ENCODE data around the gene RGS3. TPM values are rescaled to one million over a fixed set of nuclear protein-coding genes. Genes with fewer than 3 reads are reported as not detected.

Gene RGS3
- total RNA-seq, 1 experiment from 2014 or later: 26.9 TPM

DNA sequence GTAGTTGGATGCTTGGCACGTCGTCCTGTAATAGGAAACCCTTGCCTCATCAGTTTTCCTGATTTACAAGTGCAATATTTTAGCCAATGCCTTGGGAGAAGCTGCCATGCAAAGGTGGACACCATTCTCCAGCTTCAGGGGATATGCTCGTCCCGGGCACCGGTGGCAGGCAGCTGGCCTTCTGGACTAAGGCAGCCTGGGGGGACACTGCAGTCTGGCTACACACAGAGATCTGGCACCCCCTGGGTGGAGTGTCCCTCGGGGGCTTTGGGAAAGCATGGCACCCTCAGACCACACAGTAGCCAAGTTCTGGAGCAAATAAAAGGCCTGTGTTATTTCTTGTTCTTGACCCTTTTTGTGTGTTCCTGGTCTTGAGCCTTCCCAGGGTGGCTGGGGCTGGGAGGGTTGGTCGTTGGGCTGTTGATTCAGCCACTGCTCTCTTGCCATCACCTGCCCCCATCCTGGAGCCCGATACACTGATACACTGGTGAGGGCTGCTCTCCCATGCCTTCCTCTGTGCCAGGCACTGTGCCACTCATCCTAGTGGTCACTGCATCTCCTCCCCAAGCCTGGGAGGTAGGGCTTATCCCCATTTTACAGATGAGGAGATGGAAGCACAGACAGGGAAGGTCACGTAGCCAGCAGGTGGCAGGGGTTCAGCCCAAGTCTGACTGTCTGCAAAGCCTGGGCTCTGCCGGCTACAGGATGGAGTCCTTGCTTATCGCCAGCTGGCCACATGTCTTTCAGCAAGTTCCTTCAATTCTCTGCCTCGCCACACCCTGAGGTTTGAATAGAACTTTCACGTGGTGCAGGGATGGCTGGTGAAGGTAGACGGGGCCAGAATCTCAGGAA, 134.1 kb downstream of the RGS3 start:
- DNase-seq (ENCODE audit: extremely low read depth, low read depth): no peak

DNA sequence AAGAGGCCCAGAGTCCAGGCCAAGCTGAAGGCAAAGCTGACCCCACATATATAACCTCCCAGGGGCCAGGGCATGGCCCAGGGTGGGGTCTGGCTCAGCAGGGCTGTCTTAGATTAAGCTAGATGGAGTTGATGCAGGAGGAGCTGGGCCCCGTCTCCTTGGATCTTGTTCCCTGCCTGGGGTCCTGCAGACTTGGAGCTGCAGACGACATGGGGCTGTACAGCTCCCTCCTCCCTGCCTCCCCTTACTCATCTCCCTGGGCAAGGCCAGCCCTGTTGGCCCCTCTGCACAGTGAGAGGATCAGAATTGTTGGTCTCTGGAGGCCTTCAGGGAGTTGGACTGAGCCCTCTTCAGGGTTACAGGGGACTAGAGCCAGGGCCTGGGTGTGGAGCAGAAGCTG, 134.9 kb downstream of the RGS3 start:
- no peak for DNase-seq (ENCODE audit: extremely low read depth, low read depth)

DNA sequence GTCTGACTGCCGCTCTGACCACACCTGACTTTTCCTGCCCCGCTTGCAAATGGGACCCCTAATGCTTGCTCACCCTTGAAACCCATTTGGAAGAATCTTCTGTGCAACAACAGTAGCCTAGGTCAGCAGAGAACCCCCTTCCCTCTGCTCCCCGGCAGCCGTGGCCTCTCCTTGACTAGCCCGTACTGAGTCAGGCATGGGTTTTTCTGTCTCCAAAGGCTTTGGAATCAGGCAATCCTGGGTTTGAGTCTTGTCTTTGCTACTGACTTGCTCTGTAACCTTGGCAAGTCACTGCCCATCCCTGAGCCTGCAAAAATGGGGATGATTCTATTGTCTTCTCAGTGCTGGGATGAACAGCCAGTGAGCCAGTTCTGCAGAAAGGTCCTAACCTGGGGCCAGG, 135.4 kb downstream of the RGS3 start:
- no peak for DNase-seq (ENCODE audit: extremely low read depth, low read depth)

DNA sequence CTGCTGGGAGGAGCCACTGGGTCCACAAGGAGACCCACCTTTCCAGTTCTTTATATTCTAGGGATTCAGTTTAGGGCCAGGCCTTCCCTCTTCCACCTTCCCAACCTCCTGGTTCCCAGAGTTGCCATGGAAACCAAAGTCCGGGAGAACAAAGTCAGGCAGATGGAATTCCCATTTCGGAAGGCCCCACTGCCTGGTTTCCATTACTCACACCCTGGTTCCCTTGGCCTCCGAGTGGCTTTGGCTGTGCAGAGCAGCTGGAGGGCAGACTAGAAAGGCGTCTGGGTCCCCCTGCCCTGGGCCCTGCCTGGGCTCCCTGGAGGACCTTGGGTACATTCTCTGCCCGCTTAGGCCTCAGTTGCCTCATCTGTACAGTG, 136.1 kb downstream of the RGS3 start:
- DNase-seq (ENCODE audit: extremely low read depth, low read depth): no peak

DNA sequence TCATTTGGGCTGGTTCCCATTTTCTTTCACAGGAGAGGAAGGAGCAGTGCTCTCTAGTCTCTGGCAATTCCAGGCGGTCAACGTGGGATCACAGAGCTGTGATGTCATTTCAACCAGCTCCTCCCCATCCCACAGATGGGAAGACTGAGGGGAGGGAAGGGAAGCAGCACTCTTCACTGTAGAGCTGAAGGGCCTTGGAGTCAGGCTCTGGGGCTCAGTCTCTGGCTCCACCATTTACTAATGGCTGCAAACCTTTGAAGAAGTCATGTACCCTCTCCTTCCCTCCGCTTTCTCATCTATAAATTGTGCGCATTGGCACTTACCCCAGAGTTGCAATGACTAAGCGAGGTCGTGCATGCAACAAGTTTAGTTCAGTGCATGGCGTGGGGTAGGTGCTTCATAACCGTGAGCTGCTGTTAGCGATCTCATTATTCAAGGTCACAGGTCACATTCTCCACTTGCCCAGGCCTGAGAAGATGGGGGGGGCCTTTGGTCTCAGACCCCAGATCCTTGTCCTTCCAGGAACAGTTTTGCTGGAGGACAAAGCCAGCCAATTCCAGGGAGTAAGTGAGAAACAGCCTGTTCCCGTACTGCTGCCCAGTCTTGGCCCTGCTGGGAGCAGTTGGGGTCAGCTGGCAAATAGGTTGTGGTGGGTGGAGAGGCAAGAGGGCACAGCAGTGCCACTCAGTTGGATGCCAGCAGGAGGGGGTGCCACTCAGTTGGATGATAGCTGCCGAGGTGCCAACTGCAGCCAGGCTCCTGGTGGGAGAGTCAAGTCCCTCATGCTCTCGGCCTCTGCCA, 136.7 kb downstream of the RGS3 start:
- no peak for DNase-seq (ENCODE audit: extremely low read depth, low read depth)

DNA sequence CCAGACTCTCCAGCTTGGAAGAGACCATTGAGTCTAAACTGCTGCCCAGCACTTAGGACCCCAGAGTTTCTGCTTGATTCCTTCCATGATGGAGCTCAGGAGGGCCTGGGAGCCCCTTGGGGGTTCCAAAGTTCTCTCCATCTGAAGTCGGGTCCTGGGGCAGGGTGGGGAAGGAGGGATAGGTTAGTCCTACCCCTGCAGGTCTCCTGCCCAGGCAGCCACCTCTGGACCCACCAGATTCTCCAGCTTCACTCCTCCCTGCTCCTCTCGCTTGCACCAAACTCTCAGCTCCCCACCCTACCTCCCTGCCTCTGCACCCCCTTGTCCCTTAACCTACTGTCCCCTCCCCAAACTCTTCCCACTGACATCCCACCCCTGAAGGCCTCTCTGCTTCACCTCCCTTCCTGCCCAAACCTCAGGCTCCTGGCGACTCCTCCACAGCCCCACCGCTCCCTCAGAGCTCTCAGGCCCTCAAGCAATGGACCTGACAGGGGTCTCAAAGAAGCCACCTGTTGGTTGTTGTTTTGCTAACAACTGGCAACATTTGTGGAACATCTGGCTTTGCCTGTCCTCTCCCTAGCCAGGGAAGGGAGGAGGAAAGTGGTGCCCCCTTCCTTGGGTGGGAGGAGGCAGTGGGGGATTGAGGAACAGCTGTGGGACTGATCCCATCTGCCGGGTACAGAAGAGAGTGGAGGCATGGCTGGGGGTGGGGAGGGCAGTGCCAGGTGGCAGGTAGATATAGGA, 137.5 kb downstream of the RGS3 start:
- no peak for DNase-seq (ENCODE audit: extremely low read depth, low read depth)

DNA sequence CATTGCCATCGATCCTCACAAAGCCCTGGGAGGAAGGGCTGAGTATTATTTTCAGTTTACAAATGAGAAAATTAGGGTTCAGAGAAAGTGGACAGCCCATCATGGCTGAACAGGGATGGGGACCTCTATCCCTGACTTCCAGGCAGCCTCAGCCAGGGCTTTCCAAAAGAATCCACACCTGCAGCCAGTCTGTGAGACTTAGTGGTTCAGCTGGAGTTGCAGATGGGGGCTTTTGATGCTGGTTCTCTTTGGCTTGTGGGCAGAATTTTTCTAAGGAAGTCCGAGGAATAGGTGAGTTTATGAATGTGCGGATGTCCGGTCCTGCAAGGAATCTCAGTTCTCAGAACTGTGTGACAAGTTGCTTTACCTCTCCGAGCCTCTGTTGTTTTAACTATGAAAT, 138.1 kb downstream of the RGS3 start:
- DNase-seq (ENCODE audit: extremely low read depth, low read depth): no peak

DNA sequence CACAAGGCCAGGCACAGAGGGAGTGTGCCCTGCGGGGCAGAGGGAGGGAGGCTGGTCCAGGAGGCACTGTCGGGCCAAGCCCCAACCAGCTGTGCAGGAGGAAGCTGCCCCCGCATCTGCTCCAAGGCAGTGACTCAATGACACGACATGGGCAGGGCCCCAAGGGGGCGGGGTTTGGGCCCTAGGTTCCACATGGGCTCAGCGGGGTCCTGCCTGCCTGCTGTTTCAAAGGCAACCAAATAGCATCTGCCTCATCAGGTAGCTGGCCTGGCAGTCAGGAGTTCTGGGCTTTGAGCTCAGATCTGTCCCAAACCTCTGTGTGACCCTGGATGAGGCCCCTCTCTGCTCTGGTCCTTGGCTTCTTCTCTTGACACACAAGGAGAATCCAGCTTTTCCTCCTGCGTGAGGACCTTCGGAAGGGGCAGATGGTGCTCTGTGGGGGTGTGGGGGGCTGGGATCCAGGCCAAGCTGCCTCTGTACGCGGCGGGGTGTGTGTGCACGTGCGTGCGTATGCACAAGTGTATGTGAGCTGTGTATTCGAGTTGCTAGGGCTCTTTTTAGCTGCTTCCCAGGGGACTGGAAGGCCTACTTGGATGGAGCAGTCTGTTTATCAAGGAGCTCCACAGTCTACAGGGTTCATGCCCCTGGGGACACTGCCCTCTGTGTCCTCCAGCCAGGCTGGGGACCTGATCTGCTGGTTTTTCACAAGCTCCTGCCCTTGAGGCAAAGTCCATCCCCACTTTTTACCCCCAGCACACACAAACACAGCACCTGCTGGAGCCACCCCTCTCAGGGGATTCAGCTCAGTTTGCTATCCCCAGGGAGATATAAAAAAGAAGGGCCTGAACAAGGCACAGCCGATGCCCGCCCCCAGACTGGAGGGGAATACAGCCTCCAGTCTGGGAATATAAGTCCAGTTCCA, 138.9 kb downstream of the RGS3 start:
- peak; percentile 18 for DNase-seq (ENCODE audit: extremely low read depth, low read depth)

DNA sequence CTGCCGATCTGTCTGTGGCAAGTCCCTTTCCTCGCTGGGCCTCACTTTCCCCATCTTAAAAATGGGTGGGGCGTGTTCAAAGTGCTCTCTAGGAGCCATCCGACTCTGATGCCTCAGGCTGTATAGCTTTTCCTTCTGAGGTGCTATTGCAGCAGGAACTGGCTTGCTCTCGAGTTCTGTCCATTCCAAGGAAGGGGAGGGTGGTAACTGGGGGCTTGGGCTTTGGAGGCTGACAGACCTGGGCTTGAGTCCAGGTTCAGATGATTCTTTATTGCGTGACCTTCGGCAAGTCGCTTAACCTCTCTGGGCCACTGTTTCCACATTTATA, 139.5 kb downstream of the RGS3 start:
- no peak for DNase-seq (ENCODE audit: extremely low read depth, low read depth)

DNA sequence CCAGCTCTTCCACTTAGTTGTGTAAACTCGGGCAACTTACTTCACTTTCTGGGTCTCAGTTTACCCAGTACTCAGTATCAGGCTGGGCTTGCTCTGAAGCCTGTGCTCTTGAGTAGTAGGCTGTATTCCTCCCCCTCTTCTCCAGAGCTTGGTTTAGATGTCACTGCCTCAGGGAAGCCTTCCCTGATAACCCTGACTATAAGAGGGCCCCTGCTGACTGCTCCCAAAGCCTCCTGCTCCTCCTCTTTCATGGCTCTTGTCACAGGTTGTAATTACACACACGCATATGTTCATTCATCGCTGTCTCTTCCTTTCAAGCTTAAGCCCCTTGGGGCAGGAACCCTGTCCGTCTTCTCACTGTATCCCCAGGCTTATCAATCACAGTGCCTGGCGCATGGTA, 140.2 kb downstream of the RGS3 start:
- no peak for DNase-seq (ENCODE audit: extremely low read depth, low read depth)

DNA sequence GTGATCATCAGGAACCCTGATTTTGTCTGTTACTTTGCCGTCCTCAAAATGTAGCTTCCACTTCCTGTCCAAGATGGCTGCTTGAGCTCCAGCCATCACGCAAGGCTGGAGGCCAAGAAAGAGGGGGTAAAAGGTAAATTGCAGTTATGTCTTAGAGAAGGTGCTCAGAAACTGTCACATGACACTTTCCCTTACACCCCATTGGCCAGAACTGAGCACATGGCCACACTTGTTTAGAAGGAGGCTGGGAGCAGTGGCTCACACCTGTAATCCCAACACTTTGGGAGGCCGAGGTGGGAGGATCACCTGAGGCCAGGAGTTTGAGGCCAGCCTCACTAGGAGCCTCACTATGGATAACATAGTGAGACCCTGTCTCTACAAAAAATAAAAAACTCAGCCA, 140.9 kb downstream of the RGS3 start:
- no peak for DNase-seq (ENCODE audit: extremely low read depth, low read depth)

DNA sequence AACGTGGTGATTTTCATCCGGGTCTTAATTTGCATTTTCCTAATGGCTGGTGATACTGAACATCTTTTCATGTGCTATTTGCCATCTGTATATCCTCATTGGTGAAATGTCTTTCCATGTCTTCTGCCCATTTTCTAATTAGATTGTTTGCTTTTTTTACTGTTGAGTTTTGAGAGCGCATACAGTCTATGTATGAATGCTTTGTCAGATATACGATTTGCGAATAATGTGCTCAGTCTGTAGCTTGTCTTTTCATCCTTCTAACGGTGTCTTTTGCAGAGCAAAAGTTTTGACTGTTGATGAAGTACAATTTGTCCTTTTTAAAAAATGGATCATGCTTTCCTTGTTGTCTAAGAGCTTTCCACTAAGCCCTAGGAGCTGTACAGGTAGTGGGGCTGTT, 143.0 kb downstream of the RGS3 start:
- no peak for DNase-seq (ENCODE audit: extremely low read depth, low read depth)

DNA sequence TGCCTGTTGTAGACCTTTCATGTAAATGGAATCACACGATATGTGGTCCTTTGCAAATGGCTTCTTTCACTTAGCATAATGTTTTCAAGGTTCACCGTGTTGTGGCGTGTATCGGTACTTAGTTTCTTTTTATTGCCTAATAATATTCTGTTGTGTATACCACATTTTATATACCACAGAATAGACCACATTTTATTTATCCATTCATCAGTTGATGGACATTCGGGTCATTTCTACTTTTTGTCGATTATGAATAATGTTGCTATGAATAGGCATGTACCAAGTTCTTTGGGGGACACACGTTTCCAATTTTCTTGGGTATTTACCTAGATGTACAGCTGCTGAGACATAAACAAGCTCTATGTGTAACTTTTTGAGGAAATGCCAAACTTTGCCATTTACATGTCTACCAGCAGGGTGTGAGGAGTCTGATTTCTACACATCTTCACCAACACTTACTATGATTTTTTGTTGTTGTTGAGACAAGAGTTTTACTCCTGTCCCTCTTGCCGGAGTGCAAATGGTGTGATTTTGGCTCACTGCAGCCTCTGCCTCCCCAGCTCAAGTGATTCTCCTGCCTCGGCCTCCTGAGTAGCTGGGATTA, 144.7 kb downstream of the RGS3 start:
- DNase-seq (ENCODE audit: extremely low read depth, low read depth): no peak

DNA sequence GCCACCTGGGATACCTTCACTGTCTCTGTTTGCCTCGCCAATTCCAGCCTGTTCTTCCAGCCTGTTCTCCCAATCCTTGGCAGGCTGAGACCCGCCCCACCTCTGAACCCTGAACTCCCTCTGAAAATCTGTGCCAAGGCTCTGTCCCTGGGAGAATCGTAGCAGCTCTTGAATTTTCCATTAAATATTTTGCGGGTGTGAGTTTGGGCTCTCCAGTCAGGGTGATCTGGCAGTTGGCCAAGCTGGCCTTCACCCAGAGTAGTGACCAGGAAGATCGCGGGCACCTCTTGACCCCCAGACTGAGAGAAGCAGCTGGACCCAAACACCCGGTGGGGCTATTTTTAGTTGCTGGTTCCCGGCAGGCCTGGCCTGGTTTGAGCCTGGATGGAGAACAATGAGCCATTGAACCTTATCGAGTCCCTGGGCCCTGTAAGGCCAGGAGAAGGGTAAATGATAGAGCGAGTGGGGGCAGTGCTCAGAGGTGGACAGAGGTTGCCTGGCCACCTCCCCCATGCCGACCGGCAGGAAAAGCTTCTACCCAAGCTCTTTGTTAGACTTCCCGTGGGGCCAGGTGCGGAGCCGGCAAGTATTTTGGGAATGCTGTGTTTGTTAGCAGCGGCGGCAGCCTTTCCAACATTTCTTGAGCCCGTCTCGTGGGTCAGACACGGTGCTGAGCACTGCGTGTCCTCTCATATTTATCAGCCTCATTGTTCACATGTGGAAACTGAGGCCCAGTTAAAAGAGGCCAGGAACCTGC, 146.2 kb downstream of the RGS3 start:
- no peak for DNase-seq (ENCODE audit: extremely low read depth, low read depth)

DNA sequence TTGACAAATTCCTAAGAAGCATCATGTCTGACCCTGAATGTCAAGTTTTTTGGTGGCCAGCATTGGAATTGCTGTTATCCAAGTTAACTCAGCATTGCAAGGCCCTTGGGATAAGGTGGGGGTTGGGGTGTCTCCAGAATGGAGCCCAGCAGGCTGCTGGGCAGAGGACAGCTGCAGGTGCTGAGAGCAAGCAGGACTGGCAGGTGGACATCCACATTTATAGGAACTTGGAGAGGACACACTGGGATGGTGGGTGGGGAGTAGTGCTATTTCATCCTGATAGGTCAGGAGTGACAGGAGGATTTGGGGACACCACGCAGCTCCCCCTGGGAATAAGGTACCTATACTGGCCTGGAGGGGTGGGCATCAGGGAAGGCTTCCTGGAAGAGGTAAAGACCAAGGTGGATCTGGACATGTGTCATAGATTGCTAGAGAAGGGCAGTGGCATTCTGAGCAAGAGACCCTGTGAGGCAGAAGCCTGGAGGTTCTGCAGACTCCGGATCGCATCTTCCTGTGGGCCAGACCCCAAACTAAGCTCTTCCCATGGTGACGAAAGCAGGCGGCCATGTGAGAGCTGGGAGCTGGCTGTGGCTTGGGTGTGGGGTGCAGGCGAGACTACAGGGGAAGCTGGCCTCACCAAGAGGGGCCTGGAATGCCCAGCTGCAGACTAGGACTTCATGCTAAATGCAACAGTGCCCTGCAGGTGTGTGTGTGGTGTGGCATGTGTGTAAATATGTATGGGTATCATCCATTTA, 148.1 kb downstream of the RGS3 start:
- DNase-seq (ENCODE audit: extremely low read depth, low read depth): no peak

DNA sequence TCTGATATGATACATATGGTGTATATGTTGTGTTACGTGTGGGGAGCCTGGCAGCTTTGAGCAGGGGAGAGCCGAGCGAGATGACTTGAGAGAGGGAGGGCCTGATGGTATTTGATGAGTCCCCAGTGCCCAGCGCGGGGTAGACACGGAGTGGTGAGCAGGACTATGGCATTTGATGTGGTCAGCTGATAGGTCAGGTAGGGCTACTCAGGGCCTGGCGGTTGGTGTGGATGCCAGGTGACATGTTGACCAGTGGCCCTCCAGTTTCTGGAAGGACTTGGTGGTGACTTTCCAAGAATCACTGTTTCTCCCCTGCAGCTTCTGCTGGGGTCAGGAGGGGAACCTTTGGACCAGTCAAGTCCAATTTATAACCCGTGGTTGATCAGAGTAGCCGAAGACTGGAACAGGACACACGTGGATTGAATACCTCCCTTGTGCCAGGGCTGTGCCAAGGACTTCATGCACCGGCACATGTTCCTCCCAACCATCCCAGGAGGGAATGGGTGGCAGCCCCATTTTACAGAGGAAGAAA, 148.8 kb downstream of the RGS3 start:
- DNase-seq (ENCODE audit: extremely low read depth, low read depth): no peak

DNA sequence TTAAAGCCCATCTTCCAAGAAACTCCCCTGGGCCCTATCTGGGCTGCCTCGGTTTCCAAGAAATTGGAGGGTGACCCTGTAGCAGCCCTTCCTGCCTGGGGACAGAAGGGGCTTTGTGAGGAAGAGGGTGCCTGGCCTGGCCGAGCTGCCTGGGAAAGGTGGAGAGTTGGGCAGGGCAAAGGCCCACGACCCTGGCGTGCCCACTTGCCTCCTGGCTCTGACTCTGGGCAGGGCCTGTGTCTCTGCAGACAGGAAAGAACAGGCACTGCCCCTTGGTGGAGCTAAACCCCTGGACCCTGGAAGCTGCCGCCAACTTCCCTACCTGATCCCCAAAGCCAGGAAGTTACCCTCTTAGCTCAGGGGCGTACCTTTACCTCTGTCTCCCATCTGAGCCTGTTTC, 149.3 kb downstream of the RGS3 start:
- no peak for DNase-seq (ENCODE audit: extremely low read depth, low read depth)

DNA sequence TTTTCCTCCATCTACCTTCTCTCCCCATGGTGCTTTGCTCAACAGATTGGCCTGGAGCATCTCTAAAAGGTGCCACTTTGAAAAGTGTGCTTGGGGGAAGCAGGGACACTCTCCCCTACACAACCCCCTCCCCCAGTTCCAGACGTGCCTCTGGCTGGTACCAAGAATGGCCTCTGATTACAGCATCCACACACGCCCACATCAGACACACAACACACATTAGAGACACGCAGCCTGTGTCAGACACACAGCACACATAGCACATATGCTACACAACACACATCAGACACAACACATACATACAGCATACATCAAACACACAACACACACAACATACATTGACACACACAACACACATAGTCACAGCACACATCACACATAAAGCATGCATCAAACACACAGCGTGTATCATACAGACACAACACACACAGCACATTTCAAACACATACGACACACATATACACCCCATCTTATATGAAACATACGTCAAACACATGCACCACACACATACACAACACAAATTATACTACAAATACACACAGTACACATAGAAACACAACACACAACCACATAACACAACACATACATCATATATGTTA, 150.4 kb downstream of the RGS3 start:
- no peak for DNase-seq (ENCODE audit: extremely low read depth, low read depth)
